NCI-H146 treated with DMSO at 0.1 percent for 48 hours (cell line): Measurements from ENCODE around the gene C2orf42.
"Not testable (repeated sequence)": the region's sequence is repeated elsewhere in the genome, so short reads cannot be mapped to it uniquely, and the experiment has no call there.

Source experiments
- DNase-seq: peaks from one replicate; lab custom pipeline; 2025; ENCODE audit not compliant: unreplicated experiment; lab: John Stamatoyannopoulos, UW

Gene C2orf42

GRCh38 chr2:70190418-70191243, at the start of gene C2orf42:
TSS of gene C2orf42 (minus strand) at chr2:70191019. CDS start at chr2:70181985, 9,034 bp downstream.
- peak; percentile 92 for DNase-seq

GRCh38 chr2:70240599-70240998, 49.8 kb upstream of the C2orf42 start:
- DNase-seq = no peak

- DNase-seq = no peak
These were observed 43.1 kb upstream of the C2orf42 start for GRCh38 chr2:70233926-70234325.

DNA sequence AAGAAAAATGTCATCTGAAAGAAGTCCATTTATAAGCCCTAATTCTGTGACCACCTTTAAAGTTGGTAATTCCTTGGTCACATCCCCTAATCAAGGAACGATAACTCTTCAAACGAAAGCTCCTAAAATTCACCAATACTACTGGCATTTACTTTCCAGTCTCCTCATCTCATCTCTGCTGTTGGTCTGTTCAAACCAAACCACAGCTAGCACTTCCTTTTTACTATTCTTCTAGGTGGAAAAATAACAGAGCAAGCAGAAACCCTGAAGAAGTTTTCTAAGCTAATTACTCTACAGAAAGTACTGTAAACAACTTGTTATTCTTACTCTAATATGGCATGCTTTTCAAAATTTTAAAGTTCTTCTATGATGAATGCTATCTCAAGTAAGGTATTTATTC, 36.0 kb upstream of the C2orf42 start:
- no peak for DNase-seq

- not testable (repeated sequence) for DNase-seq
These were observed 32.5 kb upstream of the C2orf42 start for GRCh38 chr2:70223305-70223704.

- DNase-seq = no peak
These were observed 24.2 kb upstream of the C2orf42 start for GRCh38 chr2:70214953-70215549.

GRCh38 chr2:70214365-70214764, 23.5 kb upstream of the C2orf42 start:
- DNase-seq = no peak

GRCh38 chr2:70212298-70212932, 21.6 kb upstream of the C2orf42 start:
- no peak for DNase-seq

- DNase-seq = no peak
These were observed 20.8 kb upstream of the C2orf42 start for GRCh38 chr2:70211595-70211994.

GRCh38 chr2:70204452-70204851, 13.6 kb upstream of the C2orf42 start:
- DNase-seq = no peak

DNA sequence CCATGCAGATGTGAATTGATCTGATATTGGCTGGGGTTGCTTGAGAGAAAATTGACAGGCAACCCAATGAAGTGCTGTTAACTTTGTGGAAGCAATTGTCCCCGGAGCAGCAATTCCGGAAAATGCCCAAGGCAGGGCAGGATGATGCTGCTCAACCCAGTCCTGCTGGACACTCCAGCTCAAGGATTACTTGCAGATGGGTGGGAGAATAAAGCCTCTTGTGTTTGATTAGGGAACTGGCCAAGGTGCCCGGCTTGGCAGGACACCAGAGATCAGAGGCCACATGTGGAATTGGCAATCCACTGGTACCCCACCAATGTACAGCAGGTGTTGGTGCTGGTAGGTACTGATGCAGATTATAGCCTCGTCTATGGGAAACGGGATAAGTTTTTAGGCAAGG, 12.3 kb upstream of the C2orf42 start:
- no peak for DNase-seq

GRCh38 chr2:70202236-70202806, 11.5 kb upstream of the C2orf42 start:
- no peak for DNase-seq

GRCh38 chr2:70201831-70202230, 11.0 kb upstream of the C2orf42 start:
- DNase-seq = no peak

- no peak for DNase-seq
These were observed 10.5 kb upstream of the C2orf42 start for GRCh38 chr2:70201225-70201768.

DNA sequence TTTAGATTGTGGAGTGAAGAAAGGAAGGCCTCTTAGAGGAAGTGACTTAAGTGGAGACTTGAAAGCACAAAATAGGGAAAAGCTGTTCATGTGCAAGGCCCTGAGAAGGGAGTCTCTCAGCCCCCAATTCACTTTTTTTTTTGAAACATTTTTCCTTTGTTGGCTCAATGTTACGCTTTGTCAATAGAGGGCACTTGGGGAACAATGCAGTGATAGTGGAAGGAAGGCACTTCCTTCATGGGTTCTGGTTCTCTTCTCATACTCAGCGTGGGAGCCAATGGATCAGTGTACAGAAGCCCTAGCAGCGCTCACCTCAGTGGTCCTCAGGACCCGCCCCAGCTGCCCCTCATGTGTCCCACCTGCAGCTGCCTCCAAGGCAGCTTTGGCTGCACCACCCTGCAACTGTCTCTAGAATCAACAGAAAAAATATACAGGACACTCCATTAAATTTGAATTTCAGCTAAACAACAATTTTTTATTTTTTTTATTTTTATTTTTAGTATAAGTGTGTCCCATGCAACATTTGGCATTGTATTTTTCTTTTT, 8.6 kb upstream of the C2orf42 start:
- DNase-seq = no peak

DNA sequence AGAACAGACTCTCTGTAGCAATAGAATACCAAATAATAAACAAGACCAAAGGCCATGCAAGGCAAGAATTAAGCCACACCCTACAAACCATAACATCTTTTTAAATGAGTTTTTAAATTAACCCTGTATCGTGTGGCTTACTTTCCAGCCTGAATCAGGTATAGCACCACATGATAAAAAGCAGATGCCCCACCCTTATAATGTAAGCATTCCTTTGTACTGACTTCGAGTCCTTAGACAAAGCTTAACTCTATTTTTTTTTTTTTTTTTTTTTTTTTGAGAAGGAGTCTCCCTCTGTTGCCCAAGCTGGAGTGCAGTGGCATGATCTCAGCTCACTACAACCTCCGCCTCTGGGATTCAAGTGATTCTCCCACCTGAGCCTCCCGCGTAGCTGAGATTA, 1.7 kb upstream of the C2orf42 start:
- DNase-seq = no peak

DNA sequence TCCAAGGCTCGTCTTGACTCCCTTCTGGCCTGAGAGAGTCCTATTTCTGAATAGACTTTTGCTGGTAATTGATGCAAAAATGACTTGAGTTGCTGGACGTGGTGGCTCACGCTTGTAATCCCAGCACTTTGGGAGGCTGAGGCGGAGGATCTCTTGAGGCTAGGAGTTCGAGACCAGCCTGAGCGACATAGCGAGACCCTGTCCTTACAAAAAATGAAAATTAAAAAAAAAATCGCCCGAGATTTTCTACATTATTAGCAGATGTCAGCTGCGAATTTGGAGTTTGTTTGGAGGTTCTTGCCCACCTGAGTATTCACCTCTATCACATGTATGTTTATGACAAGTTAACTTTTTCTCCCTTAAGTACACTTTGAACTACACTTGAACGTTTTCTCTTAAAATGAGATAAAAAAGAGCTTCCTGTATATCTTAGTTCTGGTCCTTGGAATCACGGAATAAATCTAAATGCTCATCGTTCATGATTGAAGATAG, 471 bp upstream of the C2orf42 start:
- no peak for DNase-seq

DNA sequence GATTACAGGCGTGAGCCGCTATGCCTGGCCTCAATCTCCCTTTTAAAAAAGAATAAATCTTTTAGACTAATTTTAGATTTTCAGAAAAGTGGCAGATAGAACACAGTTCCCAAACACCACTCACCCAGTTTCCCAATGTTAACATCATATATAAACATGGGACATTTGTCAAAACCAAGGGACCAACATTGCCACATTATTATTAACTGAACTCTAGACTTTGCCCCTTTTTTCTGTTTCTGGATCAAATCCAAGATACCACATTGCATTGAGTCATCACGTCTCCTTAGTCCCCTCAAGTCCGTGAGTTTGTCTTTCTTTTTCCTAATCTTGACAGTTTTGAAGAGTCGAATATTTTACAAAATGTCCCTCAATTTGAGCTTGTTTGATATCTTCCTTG, 2.4 kb downstream of the C2orf42 start:
- no peak for DNase-seq

DNA sequence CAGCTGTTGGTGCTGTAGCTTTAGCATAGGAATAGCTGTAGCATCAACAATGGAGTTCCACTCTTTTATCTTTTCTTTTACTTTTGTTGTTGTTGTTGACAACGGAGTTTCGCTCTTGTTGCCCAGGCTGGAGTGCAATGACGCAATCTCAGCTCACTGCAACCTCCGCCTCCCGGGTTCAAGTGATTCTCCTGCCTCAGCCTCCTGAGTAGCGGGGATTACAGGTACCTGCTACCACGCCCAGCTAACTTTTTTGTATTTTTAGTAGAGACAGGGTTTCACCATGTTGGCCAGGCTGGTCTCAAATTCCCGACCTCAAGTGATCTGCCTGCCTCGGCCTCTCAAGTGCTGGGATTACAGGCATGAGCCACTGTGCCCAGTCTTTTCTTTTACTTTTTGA, 3.6 kb downstream of the C2orf42 start:
- not testable (repeated sequence) for DNase-seq

DNA sequence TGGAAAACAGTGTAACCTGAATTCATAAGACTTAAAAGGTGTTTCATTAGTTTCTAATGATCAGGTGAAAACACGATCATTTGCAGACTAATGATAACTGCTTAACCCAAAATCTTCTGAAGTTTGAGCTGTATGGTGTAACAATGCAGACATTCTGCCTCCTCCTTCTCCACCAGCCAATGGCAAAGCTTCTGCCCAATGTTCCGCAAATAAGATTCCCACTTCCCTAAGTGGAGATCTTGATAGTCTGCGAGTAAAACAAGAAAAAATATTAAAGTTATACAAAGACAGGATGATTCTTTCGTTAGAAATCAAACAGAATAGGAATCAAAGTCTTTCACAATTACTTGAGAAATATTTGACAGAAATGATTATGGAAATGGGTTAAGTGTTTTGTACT, 8.1 kb downstream of the C2orf42 start:
- DNase-seq = no peak

DNA sequence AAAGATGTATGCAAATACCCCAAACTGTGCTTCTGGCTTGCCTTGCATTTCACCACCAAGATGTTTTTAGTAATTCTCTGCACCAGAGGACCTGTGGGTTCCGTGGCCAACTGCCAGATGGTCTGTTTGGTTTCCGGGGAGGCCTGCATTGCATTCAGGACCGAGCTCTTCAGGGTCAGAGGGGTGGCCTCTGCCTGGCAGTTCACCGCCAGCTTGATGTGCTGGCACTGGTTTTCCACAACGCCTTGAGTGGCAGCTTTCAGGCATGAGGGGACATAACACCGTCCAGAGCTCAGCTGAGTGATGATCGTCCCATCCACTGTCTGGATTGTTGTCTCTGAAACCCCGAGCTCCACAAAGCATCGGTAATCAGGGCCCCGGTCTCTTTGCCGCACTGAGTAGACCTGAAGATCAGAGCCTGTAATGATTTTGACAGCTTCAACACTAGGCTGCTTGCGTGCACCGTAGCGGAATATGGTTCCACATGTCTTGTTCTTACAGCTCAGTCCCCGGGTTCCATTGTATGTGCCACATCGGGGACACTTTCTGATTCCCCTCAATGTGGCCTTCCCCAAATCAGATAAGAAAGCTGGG, 9.4 kb downstream of the C2orf42 start:
- no peak for DNase-seq
